K562 (cell line): ENCODE results near the gene BAK1. TPM values are rescaled to one million over a fixed set of nuclear protein-coding genes. Genes with fewer than 3 reads are reported as not detected.

ENCODE experiments used
- ATAC-seq: fragments of 200-7000 bp; cut with Tn5 transposase; 3 replicates; pipeline ENCODE4 v1.9.1; 2020; ENCODE audit warnings: moderate library complexity
- BruUV-seq: library from RNA; stranded (reverse); fragments of 400-500 nt; replicated peaks from 2 replicates; lab custom pipeline; 2021; lab: Mats Ljungman, UMichigan
- CTCF ChIA-PET: fragments of 300-600 bp; formaldehyde crosslinking; extraction: SDS; loops from one replicate; lab custom pipeline; 2021; ENCODE audit warnings: low intra/inter-chr PET ratio; lab: Yijun Ruan, JAX
- POLR2A ChIA-PET: fragments of 300-600, 350-650 bp; sonication (Branson Sonifier 250); formaldehyde crosslinking; extraction: SDS; loops from one replicate; lab custom pipeline; 2021; ENCODE audit warnings: antibody characterized with exemption, inconsistent platforms; lab: Yijun Ruan, JAX
- DNase-seq, 4 experiments: peaks; one replicate each; pipeline versions ENCODE4 v3.0.0 to v3.0.0-alpha.2; 2011 to 2018; ENCODE audit warnings: low spot score in 3 of 4, mixed read lengths in 3 of 4; ENCODE audit errors: extremely low read depth in 1 of 4
- FAIRE-seq: peaks from 2 replicates; lab custom pipeline; 2011; peaks lifted over from hg19 to GRCh38; lab: Jason Lieb, UNC
- H2AFZ ChIP-seq: 2 replicates; pipeline ENCODE4 v1.6.0; 2011; ENCODE audit warnings: low read depth, low read length, control low read depth, inconsistent platforms
- H3K27ac ChIP-seq: fragments of 200-600 bp; 3 replicates; pipeline ENCODE4 v1.8.0; 2011; ENCODE audit warnings: low read depth, mild to moderate bottlenecking, control low read depth, inconsistent platforms, low read length, moderate library complexity, mixed read lengths; ENCODE audit errors: extremely low read depth
- H3K27me3 ChIP-seq, 2 experiments: fragments of 300-600 bp in 1 of 2; 2 replicates in 1 of 2; 3 replicates in 1 of 2; pipeline versions ENCODE4 v1.6.0 to v1.8.0; 2011; ENCODE audit warnings: inconsistent platforms in 2 of 2, low read length in 2 of 2, mild to moderate bottlenecking in 1 of 2, mixed read lengths in 1 of 2, moderate library complexity in 1 of 2; ENCODE audit not compliant: control insufficient read depth in 2 of 2, insufficient read depth in 2 of 2
- H3K36me3 ChIP-seq: fragments of 300-600 bp; 3 replicates; pipeline ENCODE4 v1.8.0; 2011; ENCODE audit warnings: mild to moderate bottlenecking, low read length, inconsistent platforms; ENCODE audit not compliant: control insufficient read depth, insufficient read depth
- H3K4me1 ChIP-seq, 2 experiments: fragments of 200-600 bp in 1 of 2; replicated peaks in 1 of 2; 2 replicates in 1 of 2; 3 replicates in 1 of 2; pipeline versions ENCODE4 v1.5.1 to v1.8.0; 2011; ENCODE audit warnings: inconsistent platforms in 2 of 2, low read length in 2 of 2, mild to moderate bottlenecking in 1 of 2, mixed read lengths in 1 of 2, moderate library complexity in 1 of 2; ENCODE audit not compliant: control insufficient read depth in 2 of 2, insufficient read depth in 2 of 2
- H3K4me2 ChIP-seq: 2 replicates; pipeline ENCODE4 v1.6.1; 2011; ENCODE audit warnings: low read length, control low read depth, inconsistent platforms, mixed read lengths; ENCODE audit not compliant: insufficient read depth
- H3K4me3 ChIP-seq: fragments of 200-600 bp; sonication (generic), shearing (Covaris generic); 2 replicates; pipeline ENCODE4 v1.5.1; 2016; ENCODE audit warnings: control low read depth, inconsistent platforms
- H3K79me2 ChIP-seq: fragments of 200-600 bp; 3 replicates; pipeline ENCODE4 v1.8.0; 2011; ENCODE audit warnings: low read length, inconsistent platforms; ENCODE audit not compliant: control insufficient read depth, insufficient read depth
- H3K9ac ChIP-seq, 2 experiments: 2 replicates each; pipeline versions ENCODE4 v1.6.0 to v1.6.1; 2011; ENCODE audit warnings: low read depth in 2 of 2, low read length in 2 of 2, control low read depth in 1 of 2, inconsistent platforms in 1 of 2, mild to moderate bottlenecking in 1 of 2, mixed read lengths in 1 of 2; ENCODE audit not compliant: insufficient read depth in 1 of 2
- H3K9me1 ChIP-seq: one replicate; pipeline ENCODE4 v1.6.0; 2011; ENCODE audit warnings: inconsistent platforms, mild to moderate bottlenecking, low read length, moderate library complexity; ENCODE audit not compliant: control insufficient read depth, insufficient read depth
- H3K9me3 ChIP-seq: replicated peaks from 2 replicates; pipeline ENCODE4 v1.5.1; 2011; ENCODE audit warnings: low read depth, low read length, inconsistent platforms; ENCODE audit not compliant: control insufficient read depth, insufficient read depth
- H4K20me1 ChIP-seq: replicated peaks from 2 replicates; pipeline ENCODE4 v1.6.1; 2011; ENCODE audit warnings: low read length, inconsistent platforms, mixed read lengths; ENCODE audit not compliant: control insufficient read depth, insufficient read depth
- DPF2 ChIP-seq: fragments of 450-650 bp; IDR thresholded peaks from 2 replicates; pipeline ENCODE4 v1.6.1; 2016
- E2F3 ChIP-seq: fragments of 250-450 bp; sonication (Bioruptor Pico); IDR thresholded peaks from 2 replicates; pipeline ENCODE4 v1.4.0; 2020; ENCODE audit warnings: mild to moderate bottlenecking
- ETV5 ChIP-seq: sonication (generic); formaldehyde crosslinking; IDR thresholded peaks from 2 replicates; pipeline ENCODE4 v1.4.0; 2020; ENCODE audit warnings: low read depth, mild to moderate bottlenecking, missing genetic modification reagents
- PHTF2 ChIP-seq: fragments of 250-450 bp; sonication (Bioruptor Pico); IDR thresholded peaks from 2 replicates; pipeline ENCODE4 v1.5.0; 2021; ENCODE audit warnings: mild to moderate bottlenecking
- POLR3G ChIP-seq: IDR thresholded peaks from 2 replicates; pipeline ENCODE4 v1.6.1; 2011; ENCODE audit not compliant: insufficient read length, insufficient replicate concordance; ENCODE audit errors: extremely low read depth
- SETDB1 ChIP-seq: IDR thresholded peaks from one replicate; pipeline ENCODE4 v1.6.1; 2012; ENCODE audit warnings: low read length, control low read depth, inconsistent platforms
- SRSF3 ChIP-seq: fragments of 200-400 bp; formaldehyde crosslinking; IDR thresholded peaks from 2 replicates; pipeline ENCODE4 v1.6.1; 2016; ENCODE audit warnings: mild to moderate bottlenecking, low read length, moderate library complexity; ENCODE audit not compliant: insufficient read depth
- ZBTB1 ChIP-seq: sonication (generic); formaldehyde crosslinking; IDR thresholded peaks from 2 replicates; pipeline ENCODE4 v1.8.1; 2023; ENCODE audit warnings: missing genetic modification reagents, low read depth, mild to moderate bottlenecking, borderline replicate concordance
- ZC3H4 ChIP-seq: sonication (generic); formaldehyde crosslinking; IDR thresholded peaks from 2 replicates; pipeline ENCODE4 v1.9.0; 2021; ENCODE audit warnings: missing genetic modification reagents, borderline replicate concordance
- ZFP30 ChIP-seq: fragments of 250-450 bp; sonication (Bioruptor Pico); IDR thresholded peaks from 2 replicates; pipeline ENCODE4 v1.8.0; 2022; ENCODE audit warnings: moderate library complexity, mild to moderate bottlenecking, inconsistent platforms, borderline replicate concordance
- ZNF197 ChIP-seq: fragments of 200-800 bp; sonication (Bioruptor generic); IDR thresholded peaks from 2 replicates; pipeline ENCODE4 v1.6.1; 2016; ENCODE audit warnings: low read depth, missing genetic modification characterization, missing compliant biosample characterization
- WGBS: fragments of 100-300 bp; shearing (Covaris generic); methylation state at CpG from one replicate; pipeline ENCODE4 v1.1.6; 2016; ENCODE audit warnings: low coverage, mixed read lengths; ENCODE audit not compliant: insufficient coverage; ENCODE audit errors: missing lambda C conversion rate; 5-methylcytosine and 5-hydroxymethylcytosine counted together
- in situ Hi-C: fragments of 300-500 bp; cut with MboI; formaldehyde crosslinking; loops from 4 replicates; pipeline ENCODE4 v1.15.0; 2018; ENCODE audit warnings: inconsistent platforms, mixed read lengths
- intact Hi-C: fragments of 100-400 bp; cut with micrococcal nuclease; formaldehyde crosslinking; loops from 2 replicates; pipeline ENCODE4 v1.14.2; 2022
- polyA plus RNA-seq, 8 experiments: library from polyadenylated mRNA; depleted of rRNA in 4 of 8; stranded (reverse) in 5 of 8; unstranded in 3 of 8; fragments of >200 nt; fragmentation: Nextera tagmentation in 2 of 8; fragmentation: Illumina TruSeq in 1 of 8; extraction: Ambion mirVana in 2 of 8; extraction: Trizol in 1 of 8; gene quantifications; 2 replicates each; pipeline versions ENCODE4 v1.2.1 to v1.2.3, GENCODE V29; 2011 to 2014; ENCODE audit warnings: inconsistent platforms in 1 of 8, missing spikeins in 1 of 8
- total RNA-seq, 7 experiments: library from RNA; depleted of rRNA in 6 of 7; stranded (reverse); fragments of >200 nt in 6 of 7; fragmentation: Illumina TruSeq in 2 of 7; extraction: Trizol in 2 of 7; gene quantifications; 2 replicates each; pipeline versions ENCODE4 v1.2.1 to v1.2.3, GENCODE V29; 2011 to 2021; ENCODE audit warnings: low replicate concordance in 1 of 7
- TF ChIP-seq, protein P1 (sequence below): sonication (generic); formaldehyde crosslinking; IDR thresholded peaks from 2 replicates; pipeline ENCODE4 v1.8.0; 2022; ENCODE audit warnings: mild to moderate bottlenecking, missing genetic modification reagents
- TF ChIP-seq, protein P2 (sequence below), 3 experiments: fragments of 200-800 bp in 1 of 3; fragments of 250-450 bp in 1 of 3; fragments of 450-650 bp in 1 of 3; sonication (Bioruptor Pico) in 1 of 3; sonication (Bioruptor generic) in 1 of 3; formaldehyde crosslinking in 1 of 3; IDR thresholded peaks; 2 replicates each; pipeline versions ENCODE4 v1.6.1 to v1.8.0; 2016 to 2022; ENCODE audit warnings: mild to moderate bottlenecking in 2 of 3, missing genetic modification characterization in 2 of 3, missing compliant biosample characterization in 1 of 3, moderate library complexity in 1 of 3

Gene BAK1
- total and polyA plus RNA-seq, 9 of the 15 experiments (the other 6 are each of a cell fraction or from before 2014, with no cell fraction given), result 5.4 to 30.7 (median 18.9) TPM

DNA sequence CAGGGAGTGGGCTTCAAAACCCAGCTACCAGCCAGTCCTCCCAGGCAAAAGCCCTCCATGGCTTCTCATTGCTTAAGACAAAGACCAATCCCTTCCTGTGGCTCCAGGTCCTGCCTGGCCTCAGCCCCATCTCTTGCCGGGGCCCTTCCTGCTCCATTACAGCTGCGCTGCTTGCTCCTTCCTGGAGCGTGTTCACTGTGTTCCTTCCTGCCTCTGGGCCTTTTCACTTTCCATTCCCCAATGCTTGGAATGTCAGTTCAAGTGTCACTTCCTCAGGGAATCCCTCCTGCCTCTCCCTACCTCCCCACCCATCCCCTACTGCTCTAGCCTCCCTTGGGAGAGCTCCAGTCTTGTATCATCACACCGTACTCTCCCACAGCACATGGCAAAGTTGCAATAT is 30.0 kb upstream of the BAK1 start (continued):
- TF ChIP-seq, protein P1, sequence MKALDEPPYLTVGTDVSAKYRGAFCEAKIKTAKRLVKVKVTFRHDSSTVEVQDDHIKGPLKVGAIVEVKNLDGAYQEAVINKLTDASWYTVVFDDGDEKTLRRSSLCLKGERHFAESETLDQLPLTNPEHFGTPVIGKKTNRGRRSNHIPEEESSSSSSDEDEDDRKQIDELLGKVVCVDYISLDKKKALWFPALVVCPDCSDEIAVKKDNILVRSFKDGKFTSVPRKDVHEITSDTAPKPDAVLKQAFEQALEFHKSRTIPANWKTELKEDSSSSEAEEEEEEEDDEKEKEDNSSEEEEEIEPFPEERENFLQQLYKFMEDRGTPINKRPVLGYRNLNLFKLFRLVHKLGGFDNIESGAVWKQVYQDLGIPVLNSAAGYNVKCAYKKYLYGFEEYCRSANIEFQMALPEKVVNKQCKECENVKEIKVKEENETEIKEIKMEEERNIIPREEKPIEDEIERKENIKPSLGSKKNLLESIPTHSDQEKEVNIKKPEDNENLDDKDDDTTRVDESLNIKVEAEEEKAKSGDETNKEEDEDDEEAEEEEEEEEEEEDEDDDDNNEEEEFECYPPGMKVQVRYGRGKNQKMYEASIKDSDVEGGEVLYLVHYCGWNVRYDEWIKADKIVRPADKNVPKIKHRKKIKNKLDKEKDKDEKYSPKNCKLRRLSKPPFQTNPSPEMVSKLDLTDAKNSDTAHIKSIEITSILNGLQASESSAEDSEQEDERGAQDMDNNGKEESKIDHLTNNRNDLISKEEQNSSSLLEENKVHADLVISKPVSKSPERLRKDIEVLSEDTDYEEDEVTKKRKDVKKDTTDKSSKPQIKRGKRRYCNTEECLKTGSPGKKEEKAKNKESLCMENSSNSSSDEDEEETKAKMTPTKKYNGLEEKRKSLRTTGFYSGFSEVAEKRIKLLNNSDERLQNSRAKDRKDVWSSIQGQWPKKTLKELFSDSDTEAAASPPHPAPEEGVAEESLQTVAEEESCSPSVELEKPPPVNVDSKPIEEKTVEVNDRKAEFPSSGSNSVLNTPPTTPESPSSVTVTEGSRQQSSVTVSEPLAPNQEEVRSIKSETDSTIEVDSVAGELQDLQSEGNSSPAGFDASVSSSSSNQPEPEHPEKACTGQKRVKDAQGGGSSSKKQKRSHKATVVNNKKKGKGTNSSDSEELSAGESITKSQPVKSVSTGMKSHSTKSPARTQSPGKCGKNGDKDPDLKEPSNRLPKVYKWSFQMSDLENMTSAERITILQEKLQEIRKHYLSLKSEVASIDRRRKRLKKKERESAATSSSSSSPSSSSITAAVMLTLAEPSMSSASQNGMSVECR (CRISPR knock-in tag), result no peak
- TF ChIP-seq ZFP30 (CRISPR knock-in tag), result no peak
- TF ChIP-seq, all 486 proteins: peak for 0

DNA sequence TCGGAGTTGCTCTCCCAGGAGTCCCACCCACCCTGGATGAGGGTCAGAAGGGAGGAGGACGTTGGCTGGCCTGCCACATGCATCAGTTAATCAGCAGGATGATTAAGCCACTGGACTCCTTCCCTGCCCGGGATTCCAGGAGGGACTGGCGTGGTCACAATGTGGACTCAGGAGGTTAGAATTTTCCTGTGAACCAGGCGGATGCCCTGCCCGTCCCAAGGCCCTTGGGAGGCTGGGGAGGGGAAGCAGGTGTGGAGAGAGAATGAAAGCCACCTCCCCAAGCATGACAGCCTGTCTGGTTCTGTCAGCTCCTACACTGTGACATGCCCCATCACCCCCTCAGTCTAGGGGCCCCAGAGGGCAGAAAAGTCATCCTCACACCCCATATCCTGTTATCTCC is 29.5 kb upstream of the BAK1 start:
- BruUV-seq, result no TSS peak
- in situ Hi-C loops (no loop called here), intact Hi-C loops (no loop called here)
- no peak for DNase-seq
- FAIRE-seq, result no peak
- ChIA-PET CTCF (no interaction called here), POLR2A (interaction anchor here (0.7 kb wide), 2 partner anchors 156 to 172 kb away, joined by 3 read pairs; no protein-coding TSS in a partner anchor)
- Histone ChIP-seq H3K9me1 (no peaks in the 10 kb centered on the region), H3K9me3 (no peaks in the 10 kb centered on the region), H3K79me2 (no peaks in the 10 kb centered on the region), H3K27me3 (peaks cover 3 to 12% of the 10 kb centered on the region in 2 experiments; a peak in 2 of 5 replicates), H3K4me3 (no peak overlapping the region), H3K4me1 (peaks cover 13 to 25% of the 10 kb centered on the region in 2 experiments; a peak in 4 of 5 replicates), H4K20me1 (no peaks in the 10 kb centered on the region), H3K27ac (no peak overlapping the region), H3K36me3 (no peaks in the 10 kb centered on the region), H2AFZ (peak overlapping the region; percentile 67), H3K9ac (peak overlapping the region in 1 of 2 experiments; percentile 81; a peak in 1 of 4 replicates), H3K4me2 (no peak overlapping the region)
- 37% methylated on average over 6 of the region's 6 CpGs for whole genome bisulfite sequencing
- no peak for ATAC-seq
- no peak for TF ChIP-seq SETDB1
- no peak for TF ChIP-seq SRSF3
- TF ChIP-seq ZC3H4 (CRISPR knock-in tag), result no peak
- TF ChIP-seq, protein P2, sequence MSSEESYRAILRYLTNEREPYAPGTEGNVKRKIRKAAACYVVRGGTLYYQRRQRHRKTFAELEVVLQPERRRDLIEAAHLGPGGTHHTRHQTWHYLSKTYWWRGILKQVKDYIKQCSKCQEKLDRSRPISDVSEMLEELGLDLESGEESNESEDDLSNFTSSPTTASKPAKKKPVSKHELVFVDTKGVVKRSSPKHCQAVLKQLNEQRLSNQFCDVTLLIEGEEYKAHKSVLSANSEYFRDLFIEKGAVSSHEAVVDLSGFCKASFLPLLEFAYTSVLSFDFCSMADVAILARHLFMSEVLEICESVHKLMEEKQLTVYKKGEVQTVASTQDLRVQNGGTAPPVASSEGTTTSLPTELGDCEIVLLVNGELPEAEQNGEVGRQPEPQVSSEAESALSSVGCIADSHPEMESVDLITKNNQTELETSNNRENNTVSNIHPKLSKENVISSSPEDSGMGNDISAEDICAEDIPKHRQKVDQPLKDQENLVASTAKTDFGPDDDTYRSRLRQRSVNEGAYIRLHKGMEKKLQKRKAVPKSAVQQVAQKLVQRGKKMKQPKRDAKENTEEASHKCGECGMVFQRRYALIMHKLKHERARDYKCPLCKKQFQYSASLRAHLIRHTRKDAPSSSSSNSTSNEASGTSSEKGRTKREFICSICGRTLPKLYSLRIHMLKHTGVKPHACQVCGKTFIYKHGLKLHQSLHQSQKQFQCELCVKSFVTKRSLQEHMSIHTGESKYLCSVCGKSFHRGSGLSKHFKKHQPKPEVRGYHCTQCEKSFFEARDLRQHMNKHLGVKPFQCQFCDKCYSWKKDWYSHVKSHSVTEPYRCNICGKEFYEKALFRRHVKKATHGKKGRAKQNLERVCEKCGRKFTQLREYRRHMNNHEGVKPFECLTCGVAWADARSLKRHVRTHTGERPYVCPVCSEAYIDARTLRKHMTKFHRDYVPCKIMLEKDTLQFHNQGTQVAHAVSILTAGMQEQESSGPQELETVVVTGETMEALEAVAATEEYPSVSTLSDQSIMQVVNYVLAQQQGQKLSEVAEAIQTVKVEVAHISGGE (CRISPR knock-in tag; IDR thresholded peaks at IDR 0.05), result no peak
- TF ChIP-seq E2F3 (CRISPR knock-in tag), result no peak
- TF ChIP-seq PHTF2 (CRISPR knock-in tag), result no peak
- TF ChIP-seq ETV5 (CRISPR knock-in tag), result no peak
- TF ChIP-seq ZBTB1, result no peak
- no peak for TF ChIP-seq POLR3G
- TF ChIP-seq DPF2, result no peak
- no peak for TF ChIP-seq ZNF197 (CRISPR knock-in tag)
